D721Med (cell line): ENCODE results near the gene FREM1.

Source experiments
- DNase-seq: peaks from one replicate; pipeline ENCODE4 v3.0.0; 2011; ENCODE audit warnings: low spot score; ENCODE audit not compliant: insufficient read length
- FAIRE-seq: peaks from 2 replicates; lab custom pipeline; 2011; peaks lifted over from hg19 to GRCh38; lab: Jason Lieb, UNC
- CTCF ChIP-seq: IDR thresholded peaks from 2 replicates; pipeline ENCODE4 v1.5.1; 2012; ENCODE audit warnings: mild to moderate bottlenecking, control low read depth; ENCODE audit not compliant: insufficient read depth; ENCODE audit errors: missing control alignments

The FREM1 gene

GRCh38 chr9:14741369-14741768 lies 168.9 kb downstream of the FREM1 start:
- DNase-seq (no peak), FAIRE-seq (no peak)
- TF ChIP-seq CTCF, result no peak

DNA sequence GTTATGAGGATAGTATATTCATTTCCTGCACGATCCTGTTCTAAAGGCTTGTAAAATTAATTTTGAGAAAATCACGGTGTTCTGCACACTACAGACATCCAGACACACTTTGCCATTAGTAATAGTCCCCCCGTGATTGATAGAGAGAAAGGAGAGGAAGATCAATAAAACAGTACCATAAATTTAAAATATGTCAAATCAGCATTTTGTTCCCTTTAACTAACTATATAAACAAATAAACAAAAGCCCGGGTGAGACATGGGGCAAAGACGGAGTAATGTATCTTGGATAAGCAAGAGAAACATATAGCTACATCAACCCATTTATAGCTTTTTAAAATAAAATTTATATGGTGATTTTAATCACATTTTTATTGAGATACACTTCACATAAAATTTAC lies 177.1 kb downstream of the FREM1 start:
- DNase-seq (no peak), FAIRE-seq (no peak)
- no peak for TF ChIP-seq CTCF

DNA sequence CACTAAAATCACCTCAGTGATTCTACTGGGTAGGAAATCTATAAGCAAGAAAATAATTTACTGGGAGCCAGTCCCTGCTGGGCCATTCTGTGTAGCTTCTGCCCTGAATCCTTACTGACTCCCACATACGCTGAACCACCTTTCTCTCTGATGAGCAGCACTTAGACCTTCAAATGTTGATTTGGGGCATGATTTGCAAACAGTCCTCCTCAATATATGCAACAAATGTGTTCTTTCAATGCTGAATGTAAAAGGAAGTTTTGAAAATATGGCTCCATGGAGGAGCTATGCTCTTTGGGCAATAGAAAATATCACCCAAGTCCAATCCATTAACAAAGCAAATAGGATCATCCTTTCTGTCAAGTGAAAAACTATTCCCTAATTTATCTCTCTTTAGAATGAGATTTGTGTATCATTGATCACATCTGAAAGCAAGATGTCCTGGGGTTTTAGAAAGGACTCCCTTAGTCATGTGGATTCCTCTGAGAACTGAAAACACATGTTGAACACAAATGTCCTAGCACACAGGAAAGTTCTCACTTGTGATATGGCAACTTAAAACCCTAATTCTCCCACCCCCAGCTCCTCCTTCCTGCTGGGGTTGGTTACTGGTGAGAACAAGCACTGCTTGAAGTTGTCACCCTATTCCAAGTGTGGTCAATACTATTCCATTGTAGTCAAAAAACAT lies 178.8 kb downstream of the FREM1 start:
- TF ChIP-seq CTCF, result no peak

DNA sequence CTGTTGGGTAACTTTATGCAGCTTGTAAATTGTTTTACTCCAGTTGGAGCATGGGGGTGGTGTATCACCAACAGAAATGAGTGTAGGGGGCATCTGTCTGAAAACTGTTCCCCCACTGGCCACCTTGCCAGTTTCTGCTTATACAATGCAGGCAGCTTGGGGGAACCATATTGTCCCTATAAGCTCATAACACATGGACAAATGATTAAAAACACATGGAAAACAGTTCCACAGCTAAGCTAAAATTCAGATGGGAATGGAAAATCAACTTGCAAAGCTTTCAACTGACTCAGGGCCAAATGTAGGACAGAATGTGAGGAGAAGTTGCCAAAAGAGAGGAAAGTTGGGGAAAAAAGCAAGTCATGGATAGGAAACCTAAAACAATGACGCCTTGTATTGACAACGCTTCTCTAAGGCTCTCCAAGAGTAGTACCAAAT lies 179.7 kb downstream of the FREM1 start:
- no peak for FAIRE-seq
- DNase-seq, result no peak
- TF ChIP-seq CTCF, result no peak

More for the DNA sequence above, 178.8 kb downstream of the FREM1 start:
- DNase-seq (no peak), FAIRE-seq (no peak)

DNA sequence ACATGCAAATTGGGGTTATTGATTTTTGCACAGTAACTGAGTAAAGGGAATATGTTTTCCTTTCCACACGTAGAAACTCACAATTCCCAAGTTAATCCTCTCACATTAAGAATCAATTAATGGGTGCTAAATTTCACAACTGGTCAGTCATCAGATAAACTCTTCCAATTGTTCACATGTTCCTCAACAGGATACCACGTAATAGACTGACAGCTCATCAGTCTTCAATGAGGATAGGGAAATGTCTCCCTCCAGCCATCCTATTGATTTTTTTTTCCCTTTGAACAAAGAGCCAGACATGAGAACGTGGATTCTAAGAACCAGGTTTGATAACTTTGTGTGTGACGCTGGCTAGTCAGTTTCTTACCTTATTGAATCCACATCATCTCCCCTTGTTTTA lies 186.9 kb downstream of the FREM1 start:
- no peak for TF ChIP-seq CTCF
- FAIRE-seq (no peak), DNase-seq (no peak)

GRCh38 chr9:14722391-14723035 lies 187.7 kb downstream of the FREM1 start, which contains the start of gene CER1:
Gene CER1 (minus strand): TSS chr9:14722733. CDS start chr9:14722672, 61 bp downstream.
- TF ChIP-seq CTCF, result no peak
- DNase-seq, result no peak
- no peak for FAIRE-seq
